Muscle of back (tissue), 11 donors: ENCODE data around the gene MTMR3. TPM values are rescaled to one million over a fixed set of nuclear protein-coding genes. Genes with fewer than 3 reads are reported as not detected.
A peak's percentile ranks its signal among the peaks of the same experiment; 100 is the strongest.

Experiments used
- DNase-seq, 3 donors: peaks; one replicate each; pipeline versions ENCODE4 v3.0.0 to v3.0.0-alpha.2; 2013
- polyA plus RNA-seq, 10 donors: library from polyadenylated mRNA; unstranded; fragments of 120-200 nt; gene quantifications; one replicate each; pipeline ENCODE4 v1.2.1, GENCODE V29; 2013; ENCODE audit not compliant: insufficient read length in 10 of 10

MTMR3 gene
- polyA plus RNA-seq, 10 donors, result 24.5 to 36.4 (median 28.7) TPM

- peak in 1 of 3 donors; percentile 47 for DNase-seq
Measured at GRCh38 chr22:29914165-29914564, 31.2 kb downstream of the MTMR3 start.

DNA sequence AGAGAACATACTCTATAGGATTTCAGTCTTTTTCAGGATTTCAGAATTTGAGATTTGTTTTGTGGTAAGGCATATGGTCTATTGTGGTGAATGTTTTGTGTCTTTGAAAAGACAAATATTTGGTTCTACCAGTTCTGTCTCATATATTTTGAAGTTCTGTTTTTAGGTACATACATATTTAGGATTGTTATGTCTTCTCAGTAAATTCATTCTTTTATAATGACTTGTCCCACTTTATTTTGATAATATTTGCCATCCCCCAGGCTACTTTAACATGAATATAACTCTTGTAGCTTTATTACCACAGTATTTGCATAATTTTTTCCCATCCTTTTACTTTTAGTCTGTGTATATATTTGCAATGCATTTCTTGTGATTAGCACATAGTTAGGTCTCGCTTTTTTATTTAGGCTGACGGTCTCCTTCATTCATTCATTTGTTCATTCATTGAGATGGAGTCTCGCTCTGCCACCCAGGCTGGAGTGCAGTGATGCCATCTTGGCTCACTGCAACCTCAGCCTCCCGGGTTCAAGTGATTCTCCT lies 32.1 kb downstream of the MTMR3 start:
- DNase-seq, result no peak

GRCh38 chr22:29916007-29916544 lies 33.1 kb downstream of the MTMR3 start:
- DNase-seq, result no peak

DNA sequence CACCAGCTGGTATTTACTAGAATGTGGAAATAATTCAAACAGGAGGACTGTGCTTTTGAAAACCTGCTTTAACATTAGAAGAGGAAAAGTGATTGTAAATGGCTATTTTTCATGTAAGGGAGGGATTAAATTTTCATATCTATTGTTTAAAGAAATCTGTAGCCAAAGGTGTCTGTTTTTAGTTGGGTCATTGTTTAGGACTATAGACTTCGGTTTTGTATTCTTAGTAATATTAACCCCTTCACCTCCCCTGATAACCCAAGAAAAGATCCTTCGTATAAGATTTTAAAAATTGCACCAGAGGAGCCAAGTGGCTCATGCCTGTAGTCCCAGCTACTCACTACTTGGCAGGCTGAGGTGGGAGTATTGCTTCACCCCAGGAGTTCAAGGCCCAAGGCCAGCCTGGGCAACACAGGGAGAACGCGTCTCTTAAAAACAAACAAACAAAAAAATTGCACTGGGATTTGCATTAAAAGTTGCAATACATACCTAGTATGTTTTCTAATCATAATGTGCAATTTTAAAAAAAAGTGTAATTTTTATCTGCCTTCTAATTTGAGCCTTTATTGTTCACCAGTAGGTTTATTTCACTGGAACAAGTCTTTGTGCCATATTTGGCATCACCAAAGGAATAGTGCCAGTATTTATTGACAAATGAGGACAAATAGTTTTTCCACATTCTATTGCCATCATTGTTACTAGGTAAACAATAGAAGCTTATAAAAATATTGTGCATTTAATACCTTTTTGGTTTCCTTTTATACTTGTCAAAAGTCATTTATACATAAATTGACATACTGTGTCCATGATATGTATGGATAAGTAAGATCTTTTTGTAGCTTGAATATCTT lies 34.3 kb downstream of the MTMR3 start:
- no peak for DNase-seq

GRCh38 chr22:29925402-29925801 lies 42.4 kb downstream of the MTMR3 start:
- no peak for DNase-seq

DNA sequence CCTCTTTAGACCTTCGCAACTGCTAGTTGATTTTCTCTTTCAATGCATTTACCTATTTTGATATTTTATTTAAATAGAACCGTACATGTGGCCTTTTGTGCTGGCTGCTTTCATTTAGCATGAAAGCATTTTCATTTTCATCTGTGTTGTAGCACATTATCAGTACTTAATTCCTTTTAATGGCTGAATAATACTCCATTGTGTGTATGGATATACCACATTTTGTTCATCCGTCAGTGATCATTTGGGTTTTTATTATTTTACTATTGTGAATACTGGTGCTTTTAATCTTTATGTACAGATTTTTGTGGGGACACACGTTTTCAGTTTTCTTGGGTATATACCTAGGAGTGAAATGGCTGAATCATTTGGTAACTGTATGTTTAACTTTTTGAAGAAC lies 43.1 kb downstream of the MTMR3 start:
- no peak for DNase-seq

DNA sequence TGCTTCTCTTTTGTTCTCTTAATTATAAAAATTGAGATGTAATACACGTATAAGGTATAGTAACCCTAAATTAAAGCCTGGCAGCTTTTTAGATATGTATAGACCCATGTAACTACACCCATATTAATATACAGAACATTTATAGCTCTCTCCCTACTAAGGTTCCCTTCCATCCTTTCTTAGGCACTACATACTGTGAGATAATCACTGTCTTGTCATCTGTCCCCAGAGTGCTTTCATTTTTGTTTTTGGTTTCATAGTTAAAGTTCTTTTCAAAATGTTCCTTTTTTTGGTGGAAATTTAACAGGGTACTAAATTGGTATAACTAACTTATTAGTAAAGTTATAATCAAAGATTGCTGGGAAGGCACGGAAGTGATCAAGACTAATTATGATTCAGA lies 49.2 kb downstream of the MTMR3 start:
- no peak for DNase-seq

GRCh38 chr22:29933619-29934018 lies 50.6 kb downstream of the MTMR3 start:
- no peak for DNase-seq

DNA sequence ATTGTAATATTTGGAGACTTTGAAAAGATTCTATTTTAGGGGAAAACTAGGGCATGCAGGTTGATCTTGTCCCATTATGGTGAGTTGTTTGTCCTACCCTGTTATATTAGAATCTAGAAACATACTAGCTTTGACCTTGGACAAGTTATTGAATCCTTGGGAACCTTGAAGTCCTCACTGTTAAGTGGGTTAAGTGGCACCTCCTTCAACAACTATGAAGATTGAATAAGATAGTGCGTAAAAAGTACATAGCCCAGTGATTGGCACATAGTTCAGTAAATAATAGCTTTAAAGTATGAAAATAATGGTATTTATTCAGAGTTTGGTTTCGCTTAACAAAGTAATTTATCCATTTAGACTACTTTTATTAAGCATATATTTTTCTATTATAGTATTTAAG lies 51.6 kb downstream of the MTMR3 start:
- DNase-seq, result no peak

GRCh38 chr22:29936186-29936585 lies 53.2 kb downstream of the MTMR3 start:
- no peak for DNase-seq

DNA sequence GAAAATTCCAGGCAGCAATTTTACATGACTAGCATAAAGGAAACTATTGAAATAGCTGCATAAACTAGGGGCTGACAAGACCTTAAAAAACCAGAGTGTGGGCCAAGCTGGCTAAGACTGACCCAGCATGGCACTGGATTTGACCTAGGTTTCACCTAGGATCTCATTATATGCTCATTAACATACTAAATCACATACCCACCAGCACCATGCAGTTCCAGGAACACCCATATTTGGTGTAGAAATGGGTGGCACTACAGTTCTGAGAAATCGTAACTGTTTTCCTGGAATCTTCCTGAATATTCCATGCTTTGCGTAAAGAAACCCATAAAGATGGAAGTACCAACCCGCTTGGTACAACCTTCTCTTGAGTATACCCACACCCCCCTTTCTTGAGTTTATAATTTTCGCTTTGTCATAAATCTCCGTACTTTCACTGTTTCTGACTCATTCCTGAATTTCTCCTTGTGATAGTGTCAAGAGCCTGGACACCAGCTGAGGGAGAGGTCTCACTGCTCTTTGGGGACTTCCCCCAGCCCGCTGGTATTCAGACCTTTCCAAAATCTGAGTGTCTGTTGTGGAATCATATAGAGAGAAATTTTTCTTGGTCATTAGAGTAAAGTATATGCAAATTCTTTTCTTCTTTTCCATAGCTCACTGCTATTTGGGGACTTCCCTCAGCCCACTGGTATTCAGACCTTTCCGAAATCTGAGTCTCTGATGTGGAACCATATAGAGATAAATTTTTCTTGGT lies 55.1 kb downstream of the MTMR3 start:
- no peak for DNase-seq

DNA sequence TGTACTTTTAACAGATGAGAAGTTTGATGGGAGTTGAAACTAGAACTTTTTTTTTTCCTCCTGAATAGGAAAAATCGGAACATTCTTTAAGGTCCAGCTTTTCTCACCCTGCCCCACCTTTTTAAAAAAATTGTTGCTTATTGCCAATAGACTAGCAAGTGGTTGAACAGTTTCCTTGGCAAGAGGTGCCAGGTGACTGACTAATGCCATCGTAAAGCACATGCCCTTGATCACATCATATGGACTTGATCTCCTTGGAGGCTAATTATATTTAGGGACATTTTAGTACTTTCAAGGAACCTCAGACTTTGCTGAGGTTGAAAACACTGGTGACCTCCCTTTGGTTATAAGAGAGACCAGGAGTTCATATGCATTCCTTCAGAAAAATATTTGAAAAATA lies 57.6 kb downstream of the MTMR3 start:
- no peak for DNase-seq

DNA sequence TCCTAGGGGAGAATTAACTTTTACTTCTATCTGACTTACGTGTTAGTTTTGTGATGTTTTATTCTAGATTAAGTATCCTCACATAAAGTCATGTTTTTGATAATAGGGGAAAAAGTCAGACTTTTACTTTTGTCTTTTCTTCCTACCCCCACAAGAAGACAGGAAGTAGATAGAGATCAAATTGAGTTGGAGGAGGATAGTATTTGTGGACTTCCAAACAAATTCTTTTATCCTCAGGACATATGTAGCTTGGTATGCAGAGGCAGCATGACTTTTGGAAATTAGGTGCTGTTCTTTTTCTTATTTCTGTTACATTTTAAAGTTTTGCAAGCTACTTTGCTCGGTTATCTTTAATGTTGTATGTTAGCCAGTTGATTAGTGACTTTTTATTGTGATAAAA lies 61.4 kb downstream of the MTMR3 start:
- DNase-seq, result no peak

GRCh38 chr22:29945435-29945834 lies 62.5 kb downstream of the MTMR3 start:
- no peak for DNase-seq

- DNase-seq, result no peak
Measured at GRCh38 chr22:29946220-29946619, 63.2 kb downstream of the MTMR3 start.

GRCh38 chr22:29947410-29948384 lies 64.7 kb downstream of the MTMR3 start:
- peak; percentile 38 to 77 (median 71) for DNase-seq

DNA sequence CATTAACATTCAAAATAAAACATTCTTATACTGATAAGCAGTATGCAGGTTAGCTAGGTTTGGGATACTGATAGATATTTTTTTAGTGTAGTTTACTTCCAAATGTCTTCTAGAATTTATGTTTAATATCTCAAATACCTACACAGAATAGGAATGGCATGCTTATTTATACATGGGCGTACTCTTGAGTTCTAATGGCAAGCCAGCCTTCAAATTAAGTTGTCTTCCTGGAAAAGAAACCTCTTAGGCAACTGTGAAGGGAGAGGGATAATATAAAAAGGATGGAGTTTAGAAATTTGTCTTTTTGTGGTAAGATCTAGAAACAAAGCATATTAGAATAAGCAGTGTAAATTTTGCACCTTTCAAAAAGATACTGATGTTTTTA lies 65.4 kb downstream of the MTMR3 start:
- no peak for DNase-seq

GRCh38 chr22:29949872-29950271 lies 66.9 kb downstream of the MTMR3 start:
- DNase-seq, result peak in 1 of 3 donors; percentile 10

GRCh38 chr22:29951791-29952413 lies 68.9 kb downstream of the MTMR3 start:
- no peak for DNase-seq

DNA sequence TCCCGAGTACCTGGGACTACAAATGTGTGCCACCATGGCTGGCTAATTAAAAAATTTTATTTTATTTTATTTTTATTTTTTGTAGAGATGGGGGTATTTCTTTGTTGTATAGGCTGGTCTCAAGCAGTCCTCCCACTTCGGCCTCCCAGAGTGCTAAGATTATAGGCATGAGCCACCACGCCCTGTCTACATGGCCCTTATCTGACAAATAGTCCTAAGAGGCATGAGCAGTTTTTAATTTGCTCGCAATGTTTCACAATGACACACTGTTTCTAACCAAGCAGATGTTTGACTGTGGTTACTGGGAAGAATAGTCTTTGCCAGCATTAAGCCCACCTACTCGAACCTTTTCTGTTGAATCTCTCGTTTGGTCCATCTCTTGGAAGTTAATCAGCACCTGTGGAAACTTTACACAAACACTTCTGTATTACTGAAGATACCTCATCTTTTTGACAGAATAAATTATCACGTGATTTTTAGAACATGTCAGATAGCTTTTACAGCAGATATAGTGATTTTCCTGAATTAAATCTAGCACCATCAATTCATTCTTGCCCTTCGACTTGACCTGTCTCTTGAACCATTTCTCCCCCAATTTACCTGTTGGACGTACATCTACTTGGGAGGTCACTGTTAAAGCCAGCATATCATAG lies 71.4 kb downstream of the MTMR3 start:
- DNase-seq, result no peak
